ENCODE measurements around the gene AKAP8L.

Gene AKAP8L

GRCh38 chr19:15447057-15447456 lies 28.3 kb upstream of the AKAP8L start:
- DNase-seq (ENCODE audit: insufficient read length, low spot score): no peak
- FAIRE-seq: no peak
- no peak for TF ChIP-seq CTCF (IDR thresholded peaks at IDR 0.05; ENCODE audit: insufficient read depth, missing control alignments)

DNA sequence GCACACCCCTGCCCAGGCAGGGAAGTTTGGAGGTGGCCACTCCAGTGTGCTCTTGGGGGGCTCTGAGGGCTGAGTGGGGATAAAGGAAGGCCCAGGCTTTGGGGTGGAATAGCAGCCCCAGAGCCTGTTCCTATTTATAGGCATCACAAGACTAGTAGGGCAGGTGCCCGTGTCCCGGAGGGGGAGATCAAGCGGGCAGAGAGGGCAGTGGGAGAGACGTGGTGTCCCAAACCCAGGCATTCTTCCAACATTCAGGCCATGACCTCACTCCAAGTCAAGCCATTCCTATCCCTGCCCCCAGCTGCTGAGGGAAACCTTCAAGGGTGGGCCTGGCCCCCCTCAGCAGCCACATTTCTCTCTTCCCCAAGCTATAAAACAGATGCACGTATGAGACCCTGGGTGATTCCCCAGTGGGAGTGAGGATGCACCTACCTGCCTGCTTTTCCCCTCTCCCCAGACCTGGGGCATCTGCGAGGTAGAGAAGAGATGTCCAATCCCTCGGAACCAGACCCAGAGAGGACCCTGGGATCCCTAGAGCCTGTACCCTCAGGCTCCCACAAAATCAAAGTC lies 27.1 kb upstream of the AKAP8L start:
- TF ChIP-seq CTCF (IDR thresholded peaks at IDR 0.05; ENCODE audit: insufficient read depth, missing control alignments): no peak
- DNase-seq (ENCODE audit: insufficient read length, low spot score) (no peak), FAIRE-seq (no peak)

- no peak for DNase-seq (ENCODE audit: insufficient read length, low spot score)
- TF ChIP-seq CTCF (IDR thresholded peaks at IDR 0.05; ENCODE audit: insufficient read depth, missing control alignments): no peak
- FAIRE-seq: no peak
Observed at GRCh38 chr19:15445227-15445605, 26.4 kb upstream of the AKAP8L start.

DNA sequence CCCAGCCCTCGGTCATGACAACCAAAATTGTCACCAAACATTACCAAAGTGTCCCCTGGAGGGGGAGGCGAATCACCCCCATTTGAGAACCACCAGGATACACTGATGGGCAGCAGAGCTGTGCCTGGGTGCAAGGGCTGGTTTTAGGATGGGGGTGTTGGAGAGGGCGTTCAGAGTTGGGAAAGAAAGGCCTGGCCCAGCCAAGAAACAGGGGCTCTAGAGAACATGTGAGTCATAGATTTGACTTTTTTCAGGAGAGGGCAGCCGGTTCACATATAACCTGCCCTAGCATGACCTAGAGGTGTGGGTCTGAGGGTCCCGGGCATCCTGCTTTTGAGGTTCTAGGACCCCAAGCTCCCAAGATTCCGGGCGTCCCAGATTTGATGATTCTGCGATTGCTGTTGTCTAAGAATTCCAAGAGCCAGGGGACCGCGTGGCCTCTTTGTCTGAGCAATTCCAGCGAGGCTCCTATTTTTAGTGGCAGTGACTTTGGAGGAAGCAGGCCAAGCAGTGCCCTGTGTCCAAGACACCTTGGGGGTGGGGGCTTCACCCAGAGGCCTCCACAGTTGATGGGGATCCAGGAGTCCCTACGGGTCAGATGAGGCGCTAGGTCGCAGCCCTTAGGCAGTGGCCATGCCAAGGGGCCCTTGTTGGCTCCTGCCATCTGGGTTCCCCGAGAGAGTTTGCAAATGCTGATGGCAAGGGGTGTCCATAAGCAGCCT lies 25.9 kb upstream of the AKAP8L start:
- no peak for TF ChIP-seq CTCF (IDR thresholded peaks at IDR 0.05; ENCODE audit: insufficient read depth, missing control alignments)
- no peak for FAIRE-seq

DNA sequence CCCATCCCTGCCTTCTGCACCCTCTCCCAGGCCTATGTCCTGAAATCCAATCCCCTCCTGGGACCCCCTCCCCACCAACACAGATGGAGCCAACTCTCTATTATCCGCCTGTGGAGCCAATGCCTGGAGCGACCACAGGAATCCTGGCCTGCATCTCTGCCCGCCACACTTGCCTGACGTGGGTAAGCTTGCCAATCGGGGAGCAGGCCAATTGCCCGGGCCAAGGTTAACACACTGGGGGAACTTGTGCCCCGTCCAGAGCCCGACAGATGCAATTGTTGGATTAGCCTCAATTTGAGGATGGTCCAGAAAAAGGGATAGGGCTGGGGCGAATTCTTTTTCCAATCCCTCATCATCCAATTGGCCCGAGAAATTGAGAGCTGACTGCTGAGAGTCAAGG lies 25.1 kb upstream of the AKAP8L start:
- no peak for TF ChIP-seq CTCF (IDR thresholded peaks at IDR 0.05; ENCODE audit: insufficient read depth, missing control alignments)
- DNase-seq (ENCODE audit: insufficient read length, low spot score) (no peak), FAIRE-seq (no peak)

More for the DNA sequence above, 25.9 kb upstream of the AKAP8L start:
- DNase-seq (ENCODE audit: insufficient read length, low spot score): no peak

DNA sequence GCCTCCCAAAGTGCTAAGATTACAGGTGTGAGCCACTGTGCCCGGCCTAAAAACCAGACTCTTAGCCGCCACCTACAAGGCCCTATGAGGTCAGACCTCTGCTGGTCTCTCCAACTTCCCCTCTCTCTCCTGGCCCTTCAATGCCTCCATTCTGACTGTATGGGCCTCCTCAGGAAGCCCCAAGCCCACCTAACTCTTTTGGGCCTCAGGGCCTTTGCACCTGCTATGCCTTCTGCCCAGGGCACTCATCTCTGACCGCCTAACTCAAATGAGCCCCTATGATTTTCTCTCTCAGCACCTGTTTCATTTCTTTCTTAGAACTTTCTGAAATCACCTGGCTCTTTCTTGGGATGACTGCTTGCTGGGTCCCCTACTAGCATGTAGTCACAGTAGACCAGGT lies 24.5 kb upstream of the AKAP8L start:
- DNase-seq (ENCODE audit: insufficient read length, low spot score): no peak
- no peak for TF ChIP-seq CTCF (IDR thresholded peaks at IDR 0.05; ENCODE audit: insufficient read depth, missing control alignments)
- no peak for FAIRE-seq
